Gastroesophageal sphincter (tissue), 3 donors: ENCODE results near the gene CX3CL1.

Source experiments
- EP300 ChIP-seq: sonication (generic); formaldehyde crosslinking; IDR thresholded peaks from one replicate; pipeline ENCODE4 v1.6.1; 2017; ENCODE audit warnings: antibody characterized with exemption, mild to moderate bottlenecking
- POLR2A ChIP-seq, 2 donors: fragments of 450-650 bp; IDR thresholded peaks; one replicate each; pipeline ENCODE4 v1.6.1; 2017; ENCODE audit warnings: antibody characterized with exemption in 2 of 2, mild to moderate bottlenecking in 2 of 2, moderate library complexity in 1 of 2
- POLR2AphosphoS5 ChIP-seq: sonication (generic); formaldehyde crosslinking; IDR thresholded peaks from one replicate; pipeline ENCODE4 v1.6.1; 2017; ENCODE audit warnings: antibody characterized with exemption
- TF ChIP-seq, protein P1 (sequence below), 4 experiments: fragments of 200-600 bp in 2 of 4; fragments of 450-650 bp in 2 of 4; sonication (generic) in 1 of 4; IDR thresholded peaks; one replicate each; pipeline ENCODE4 v1.5.1; 2017 to 2019; ENCODE audit warnings: antibody characterized with exemption in 4 of 4, mild to moderate bottlenecking in 2 of 4, moderate library complexity in 2 of 4

DNA sequence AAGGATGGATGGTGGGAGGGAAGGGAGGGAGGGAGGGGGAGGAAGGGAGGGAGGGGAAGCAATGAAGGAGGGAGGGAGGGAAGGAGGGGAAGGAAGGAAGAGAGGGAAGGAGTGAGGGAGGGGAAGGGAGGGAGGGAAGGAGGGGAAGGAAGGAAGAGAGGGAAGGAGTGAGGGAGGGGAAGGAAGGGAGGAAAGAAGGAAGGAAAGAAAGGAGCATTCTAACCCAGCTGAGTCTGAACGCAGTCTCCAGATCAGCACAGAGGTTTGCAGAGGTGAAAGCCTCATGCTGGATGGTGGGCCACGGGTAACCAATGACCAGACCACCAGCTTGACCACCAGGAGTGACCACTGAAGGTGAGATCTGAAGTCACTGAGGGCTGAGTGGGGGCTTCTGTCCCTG, 50.9 kb downstream of the CX3CL1 start:
- TF ChIP-seq, protein P1, sequence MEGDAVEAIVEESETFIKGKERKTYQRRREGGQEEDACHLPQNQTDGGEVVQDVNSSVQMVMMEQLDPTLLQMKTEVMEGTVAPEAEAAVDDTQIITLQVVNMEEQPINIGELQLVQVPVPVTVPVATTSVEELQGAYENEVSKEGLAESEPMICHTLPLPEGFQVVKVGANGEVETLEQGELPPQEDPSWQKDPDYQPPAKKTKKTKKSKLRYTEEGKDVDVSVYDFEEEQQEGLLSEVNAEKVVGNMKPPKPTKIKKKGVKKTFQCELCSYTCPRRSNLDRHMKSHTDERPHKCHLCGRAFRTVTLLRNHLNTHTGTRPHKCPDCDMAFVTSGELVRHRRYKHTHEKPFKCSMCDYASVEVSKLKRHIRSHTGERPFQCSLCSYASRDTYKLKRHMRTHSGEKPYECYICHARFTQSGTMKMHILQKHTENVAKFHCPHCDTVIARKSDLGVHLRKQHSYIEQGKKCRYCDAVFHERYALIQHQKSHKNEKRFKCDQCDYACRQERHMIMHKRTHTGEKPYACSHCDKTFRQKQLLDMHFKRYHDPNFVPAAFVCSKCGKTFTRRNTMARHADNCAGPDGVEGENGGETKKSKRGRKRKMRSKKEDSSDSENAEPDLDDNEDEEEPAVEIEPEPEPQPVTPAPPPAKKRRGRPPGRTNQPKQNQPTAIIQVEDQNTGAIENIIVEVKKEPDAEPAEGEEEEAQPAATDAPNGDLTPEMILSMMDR (IDR thresholded peaks at IDR 0.05): no peak
- TF ChIP-seq POLR2A (IDR thresholded peaks at IDR 0.05) (no peak), EP300 (no peak), POLR2AphosphoS5 (no peak)
